Suprapubic skin (tissue), 4 donors: ENCODE data around the gene PLD3.
A peak's percentile ranks its signal among the peaks of the same experiment; 100 is the strongest.

Source experiments
- EP300 ChIP-seq: sonication (generic); formaldehyde crosslinking; IDR thresholded peaks from one replicate; pipeline ENCODE4 v1.6.1; 2017; ENCODE audit warnings: antibody characterized with exemption
- POLR2A ChIP-seq, 2 donors: fragments of 450-650 bp; IDR thresholded peaks; one replicate each; pipeline ENCODE4 v1.6.1; 2017; ENCODE audit warnings: antibody characterized with exemption in 2 of 2, mild to moderate bottlenecking in 2 of 2, moderate library complexity in 2 of 2
- POLR2AphosphoS5 ChIP-seq, 3 donors: sonication (generic); formaldehyde crosslinking; IDR thresholded peaks; one replicate each; pipeline ENCODE4 v1.6.1; 2017; ENCODE audit warnings: antibody characterized with exemption in 3 of 3
- TF ChIP-seq, protein P1 (sequence below), 2 donors: fragments of 200-600 bp in 1 of 2; fragments of 450-650 bp in 1 of 2; sonication (generic) in 1 of 2; IDR thresholded peaks; one replicate each; pipeline ENCODE4 v1.5.1; 2016 to 2019; ENCODE audit warnings: antibody characterized with exemption in 2 of 2, mild to moderate bottlenecking in 1 of 2, moderate library complexity in 1 of 2

GRCh38 chr19:40403262-40403984, 54.9 kb downstream of the PLD3 start:
- TF ChIP-seq EP300 (no peak), POLR2A (IDR thresholded peaks at IDR 0.05) (no peak), POLR2AphosphoS5 (IDR thresholded peaks at IDR 0.05) (no peak)
- TF ChIP-seq, protein P1, sequence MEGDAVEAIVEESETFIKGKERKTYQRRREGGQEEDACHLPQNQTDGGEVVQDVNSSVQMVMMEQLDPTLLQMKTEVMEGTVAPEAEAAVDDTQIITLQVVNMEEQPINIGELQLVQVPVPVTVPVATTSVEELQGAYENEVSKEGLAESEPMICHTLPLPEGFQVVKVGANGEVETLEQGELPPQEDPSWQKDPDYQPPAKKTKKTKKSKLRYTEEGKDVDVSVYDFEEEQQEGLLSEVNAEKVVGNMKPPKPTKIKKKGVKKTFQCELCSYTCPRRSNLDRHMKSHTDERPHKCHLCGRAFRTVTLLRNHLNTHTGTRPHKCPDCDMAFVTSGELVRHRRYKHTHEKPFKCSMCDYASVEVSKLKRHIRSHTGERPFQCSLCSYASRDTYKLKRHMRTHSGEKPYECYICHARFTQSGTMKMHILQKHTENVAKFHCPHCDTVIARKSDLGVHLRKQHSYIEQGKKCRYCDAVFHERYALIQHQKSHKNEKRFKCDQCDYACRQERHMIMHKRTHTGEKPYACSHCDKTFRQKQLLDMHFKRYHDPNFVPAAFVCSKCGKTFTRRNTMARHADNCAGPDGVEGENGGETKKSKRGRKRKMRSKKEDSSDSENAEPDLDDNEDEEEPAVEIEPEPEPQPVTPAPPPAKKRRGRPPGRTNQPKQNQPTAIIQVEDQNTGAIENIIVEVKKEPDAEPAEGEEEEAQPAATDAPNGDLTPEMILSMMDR (IDR thresholded peaks at IDR 0.05): peak in 1 of 2 donors; percentile 5
